ENCODE results near the gene WNK4.

The WNK4 gene

DNA sequence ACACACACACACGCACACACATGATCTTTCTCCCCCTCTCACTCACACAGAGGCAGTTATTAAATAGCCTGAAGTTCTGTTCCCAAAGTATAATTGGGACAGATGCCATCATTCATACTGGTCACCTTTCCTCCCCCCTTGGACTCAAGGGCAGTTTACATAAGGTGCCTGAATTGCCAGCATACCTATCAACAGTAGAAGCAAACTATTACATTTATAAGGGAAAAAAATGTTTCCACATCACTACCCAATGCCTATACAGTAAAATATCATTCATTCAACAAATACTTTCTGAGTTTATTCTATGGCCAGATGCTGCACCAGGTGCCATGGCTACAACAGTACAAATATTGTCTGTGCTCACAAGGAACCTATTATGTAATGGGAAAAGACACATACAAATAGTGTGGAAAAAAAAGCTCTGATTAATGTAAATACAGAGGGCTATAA, 24.5 kb downstream of the WNK4 start:
- Histone ChIP-seq H3K4me1 (ENCODE audit: insufficient read depth, poor library complexity, severe bottlenecking) (no peaks in the 10 kb centered on the region), H3K27ac (ENCODE audit: poor library complexity, severe bottlenecking) (no peak overlapping the region), H3K9me3 (ENCODE audit: severe bottlenecking) (no peaks in the 10 kb centered on the region), H3K27me3 (ENCODE audit: insufficient read depth, poor library complexity, severe bottlenecking) (no peaks in the 10 kb centered on the region), H3K4me3 (ENCODE audit: severe bottlenecking) (no peak overlapping the region), H3K36me3 (ENCODE audit: low read depth) (peaks cover 5% of the 10 kb centered on the region)
- TF ChIP-seq, protein P1, sequence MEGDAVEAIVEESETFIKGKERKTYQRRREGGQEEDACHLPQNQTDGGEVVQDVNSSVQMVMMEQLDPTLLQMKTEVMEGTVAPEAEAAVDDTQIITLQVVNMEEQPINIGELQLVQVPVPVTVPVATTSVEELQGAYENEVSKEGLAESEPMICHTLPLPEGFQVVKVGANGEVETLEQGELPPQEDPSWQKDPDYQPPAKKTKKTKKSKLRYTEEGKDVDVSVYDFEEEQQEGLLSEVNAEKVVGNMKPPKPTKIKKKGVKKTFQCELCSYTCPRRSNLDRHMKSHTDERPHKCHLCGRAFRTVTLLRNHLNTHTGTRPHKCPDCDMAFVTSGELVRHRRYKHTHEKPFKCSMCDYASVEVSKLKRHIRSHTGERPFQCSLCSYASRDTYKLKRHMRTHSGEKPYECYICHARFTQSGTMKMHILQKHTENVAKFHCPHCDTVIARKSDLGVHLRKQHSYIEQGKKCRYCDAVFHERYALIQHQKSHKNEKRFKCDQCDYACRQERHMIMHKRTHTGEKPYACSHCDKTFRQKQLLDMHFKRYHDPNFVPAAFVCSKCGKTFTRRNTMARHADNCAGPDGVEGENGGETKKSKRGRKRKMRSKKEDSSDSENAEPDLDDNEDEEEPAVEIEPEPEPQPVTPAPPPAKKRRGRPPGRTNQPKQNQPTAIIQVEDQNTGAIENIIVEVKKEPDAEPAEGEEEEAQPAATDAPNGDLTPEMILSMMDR (IDR thresholded peaks at IDR 0.05; ENCODE audit: poor library complexity, severe bottlenecking), result no peak
- ATAC-seq (ENCODE audit: low read depth), result no peak
- DNase-seq (ENCODE audit: low spot score), result no peak

DNA sequence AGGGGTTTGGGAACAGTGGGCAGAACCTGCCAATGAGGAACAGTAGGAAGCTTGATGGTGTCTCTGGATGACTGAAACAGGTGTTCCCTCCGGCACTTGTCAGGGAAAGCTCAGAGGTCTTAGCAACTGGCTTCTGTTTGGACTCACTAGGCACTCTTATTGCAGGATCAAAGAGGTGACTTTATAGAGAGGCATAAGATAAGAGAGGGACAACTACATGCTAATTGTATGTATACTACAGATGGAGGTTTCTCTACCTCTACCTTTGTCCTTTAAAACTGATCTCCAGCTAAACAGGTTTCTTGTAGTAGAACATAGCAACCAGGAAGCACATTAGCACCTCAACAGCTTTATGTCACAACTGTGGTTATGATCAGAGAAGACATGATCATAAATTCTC, 25.8 kb downstream of the WNK4 start:
- Histone ChIP-seq H3K36me3 (ENCODE audit: low read depth) (peaks cover 18% of the 10 kb centered on the region), H3K4me3 (ENCODE audit: severe bottlenecking) (no peak overlapping the region), H3K4me1 (ENCODE audit: insufficient read depth, poor library complexity, severe bottlenecking) (no peaks in the 10 kb centered on the region), H3K27ac (ENCODE audit: poor library complexity, severe bottlenecking) (no peak overlapping the region), H3K9me3 (ENCODE audit: severe bottlenecking) (no peaks in the 10 kb centered on the region), H3K27me3 (ENCODE audit: insufficient read depth, poor library complexity, severe bottlenecking) (no peaks in the 10 kb centered on the region)
- ATAC-seq (ENCODE audit: low read depth) (no peak), DNase-seq (ENCODE audit: low spot score) (no peak)
- TF ChIP-seq, protein P1 (IDR thresholded peaks at IDR 0.05; ENCODE audit: poor library complexity, severe bottlenecking), result no peak

DNA sequence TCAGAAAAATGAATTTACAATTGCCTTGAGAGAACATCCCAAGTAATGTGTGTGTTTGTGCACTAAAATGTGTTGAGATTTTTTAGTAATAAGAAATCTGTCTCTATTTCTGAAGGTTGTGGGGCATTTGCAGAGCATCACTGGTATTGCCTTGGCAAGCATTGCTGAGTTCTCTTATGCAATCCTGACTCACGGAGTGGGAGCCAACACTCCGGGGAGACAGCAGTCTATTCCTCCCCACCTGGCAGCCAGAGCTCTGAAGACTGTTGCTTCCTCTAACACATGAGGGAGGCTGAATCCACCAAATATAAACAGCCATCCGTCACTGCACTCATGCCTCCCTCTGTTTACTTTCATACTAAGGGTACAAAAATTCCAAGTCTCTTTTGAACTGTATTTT, 28.8 kb downstream of the WNK4 start:
- DNase-seq (ENCODE audit: low spot score), result no peak
- TF ChIP-seq, protein P1 (IDR thresholded peaks at IDR 0.05; ENCODE audit: poor library complexity, severe bottlenecking), result no peak
- ATAC-seq (ENCODE audit: low read depth), result peak; percentile 76
- H3K9me3 ChIP-seq (ENCODE audit: severe bottlenecking), result no peaks in the 10 kb centered on the region
- H3K27me3 ChIP-seq (ENCODE audit: insufficient read depth, poor library complexity, severe bottlenecking), result no peaks in the 10 kb centered on the region
- H3K27ac ChIP-seq (ENCODE audit: poor library complexity, severe bottlenecking), result no peak overlapping the region
- peaks cover 39% of the 10 kb centered on the region for H3K36me3 ChIP-seq (ENCODE audit: low read depth)
- no peaks in the 10 kb centered on the region for H3K4me1 ChIP-seq (ENCODE audit: insufficient read depth, poor library complexity, severe bottlenecking)
- H3K4me3 ChIP-seq (ENCODE audit: severe bottlenecking), result no peak overlapping the region

DNA sequence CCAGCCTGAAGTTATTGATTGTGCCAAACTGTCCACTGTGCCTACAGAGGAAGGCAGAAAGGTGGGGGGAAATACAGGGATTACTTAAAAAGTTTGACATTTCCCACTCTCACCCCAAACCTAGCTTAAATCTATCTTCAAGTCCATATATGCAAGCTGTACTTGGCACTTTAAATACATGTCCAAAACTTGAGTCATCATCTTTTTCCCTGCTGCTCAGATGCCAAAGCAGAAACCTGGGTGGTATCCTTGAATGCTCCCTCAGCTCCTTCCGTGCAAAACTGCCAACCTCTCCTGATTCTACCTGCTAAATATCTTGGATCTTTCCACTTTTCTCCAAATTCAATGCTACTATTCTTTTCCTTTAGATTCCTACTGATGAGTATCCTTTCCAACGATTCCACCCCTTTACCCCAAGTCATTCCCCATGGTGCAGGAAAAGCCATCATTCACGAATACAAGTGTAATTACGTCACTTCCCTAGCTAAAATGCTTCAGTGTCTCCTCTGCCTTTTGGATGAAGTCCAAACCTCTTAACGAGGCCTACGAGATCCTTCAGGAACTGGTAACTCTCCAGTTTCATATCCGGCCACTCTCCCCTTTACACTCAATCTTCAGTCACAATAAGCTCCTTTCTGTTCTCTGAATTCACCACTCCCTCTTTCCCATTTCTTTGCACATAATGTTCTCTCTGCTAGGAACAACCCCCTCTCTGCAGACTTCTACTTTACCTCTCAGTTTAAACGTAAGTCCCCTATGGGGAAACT, 34.4 kb downstream of the WNK4 start:
- H3K36me3 ChIP-seq (ENCODE audit: low read depth), result peaks cover 90% of the 10 kb centered on the region
- DNase-seq (ENCODE audit: low spot score) (no peak), ATAC-seq (ENCODE audit: low read depth) (peak; percentile 27; the same call in 1 of the 3 replicates)
- no peaks in the 10 kb centered on the region for H3K9me3 ChIP-seq (ENCODE audit: severe bottlenecking)
- H3K4me3 ChIP-seq (ENCODE audit: severe bottlenecking), result no peak overlapping the region
- H3K4me1 ChIP-seq (ENCODE audit: insufficient read depth, poor library complexity, severe bottlenecking), result peaks cover 4% of the 10 kb centered on the region
- H3K27me3 ChIP-seq (ENCODE audit: insufficient read depth, poor library complexity, severe bottlenecking), result no peaks in the 10 kb centered on the region
- peak overlapping the region; percentile 61 for H3K27ac ChIP-seq (ENCODE audit: poor library complexity, severe bottlenecking)
- TF ChIP-seq, protein P1 (IDR thresholded peaks at IDR 0.05; ENCODE audit: poor library complexity, severe bottlenecking), result no peak

DNA sequence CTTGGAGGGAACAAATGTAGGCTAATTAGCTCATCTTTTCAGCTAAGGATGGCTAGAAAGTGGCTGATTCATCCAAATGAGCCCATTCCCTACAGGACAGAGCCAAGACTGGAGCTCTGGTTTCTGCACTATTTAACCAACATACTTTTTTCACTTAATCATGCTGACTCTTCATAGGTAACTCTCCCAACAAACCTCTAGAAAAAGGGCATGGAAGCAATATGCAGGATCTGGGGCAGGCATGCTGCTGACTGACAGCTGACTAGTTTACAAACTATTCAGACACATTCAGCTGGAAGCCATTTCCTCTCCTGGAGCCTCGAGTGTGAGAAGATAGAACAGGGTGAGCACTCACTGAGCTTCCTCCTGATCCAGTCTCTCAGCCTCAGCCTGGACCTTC, 37.5 kb downstream of the WNK4 start:
- ATAC-seq (ENCODE audit: low read depth) (no peak), DNase-seq (ENCODE audit: low spot score) (no peak)
- Histone ChIP-seq H3K27ac (ENCODE audit: poor library complexity, severe bottlenecking) (no peak overlapping the region), H3K4me3 (ENCODE audit: severe bottlenecking) (no peak overlapping the region), H3K36me3 (ENCODE audit: low read depth) (peaks cover 99% of the 10 kb centered on the region), H3K27me3 (ENCODE audit: insufficient read depth, poor library complexity, severe bottlenecking) (no peaks in the 10 kb centered on the region), H3K4me1 (ENCODE audit: insufficient read depth, poor library complexity, severe bottlenecking) (peaks cover 5% of the 10 kb centered on the region), H3K9me3 (ENCODE audit: severe bottlenecking) (no peaks in the 10 kb centered on the region)
- TF ChIP-seq, protein P1 (IDR thresholded peaks at IDR 0.05; ENCODE audit: poor library complexity, severe bottlenecking), result no peak

Data from RWPE2 (cell line).